22Rv1 (cell line): ENCODE results near the gene NRCAM.

Experiments
- ZFX ChIP-seq: fragments of 450-650 bp; IDR thresholded peaks from 2 replicates; pipeline ENCODE4 v1.6.1; 2017; ENCODE audit warnings: antibody characterized with exemption, borderline replicate concordance
- TF ChIP-seq, protein P1 (sequence below): fragments of 450-650 bp; IDR thresholded peaks from 2 replicates; pipeline ENCODE4 v1.5.1; 2017; ENCODE audit warnings: mild to moderate bottlenecking

DNA sequence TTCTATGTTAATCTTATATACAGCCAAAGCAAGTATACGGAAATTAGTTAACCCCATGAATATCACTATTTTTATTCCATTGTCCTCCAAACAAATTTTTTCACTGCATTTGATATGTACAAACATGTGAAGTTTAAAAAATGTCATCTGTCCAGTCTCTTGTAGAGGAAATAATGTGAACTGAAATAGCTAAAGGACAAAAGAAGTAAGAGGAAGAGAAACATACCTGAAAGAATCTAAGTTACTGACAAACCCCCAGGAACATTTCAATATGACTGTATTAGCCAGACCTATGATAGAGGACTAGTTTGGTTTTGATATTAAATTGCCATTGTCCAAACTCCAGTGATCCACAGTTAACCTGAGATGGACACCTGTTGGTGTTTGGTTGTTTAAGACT, 80.6 kb downstream of the NRCAM start:
- TF ChIP-seq, protein P1, sequence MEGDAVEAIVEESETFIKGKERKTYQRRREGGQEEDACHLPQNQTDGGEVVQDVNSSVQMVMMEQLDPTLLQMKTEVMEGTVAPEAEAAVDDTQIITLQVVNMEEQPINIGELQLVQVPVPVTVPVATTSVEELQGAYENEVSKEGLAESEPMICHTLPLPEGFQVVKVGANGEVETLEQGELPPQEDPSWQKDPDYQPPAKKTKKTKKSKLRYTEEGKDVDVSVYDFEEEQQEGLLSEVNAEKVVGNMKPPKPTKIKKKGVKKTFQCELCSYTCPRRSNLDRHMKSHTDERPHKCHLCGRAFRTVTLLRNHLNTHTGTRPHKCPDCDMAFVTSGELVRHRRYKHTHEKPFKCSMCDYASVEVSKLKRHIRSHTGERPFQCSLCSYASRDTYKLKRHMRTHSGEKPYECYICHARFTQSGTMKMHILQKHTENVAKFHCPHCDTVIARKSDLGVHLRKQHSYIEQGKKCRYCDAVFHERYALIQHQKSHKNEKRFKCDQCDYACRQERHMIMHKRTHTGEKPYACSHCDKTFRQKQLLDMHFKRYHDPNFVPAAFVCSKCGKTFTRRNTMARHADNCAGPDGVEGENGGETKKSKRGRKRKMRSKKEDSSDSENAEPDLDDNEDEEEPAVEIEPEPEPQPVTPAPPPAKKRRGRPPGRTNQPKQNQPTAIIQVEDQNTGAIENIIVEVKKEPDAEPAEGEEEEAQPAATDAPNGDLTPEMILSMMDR, result no peak
- TF ChIP-seq ZFX, result no peak
